ENCODE data around the gene STXBP1. TPM values are rescaled to one million over a fixed set of nuclear protein-coding genes. Genes with fewer than 3 reads are reported as not detected.

Gene STXBP1
- total and polyA plus RNA-seq, 9 of the 15 experiments (the other 6 are each of a cell fraction or from before 2014, with no cell fraction given), result 4.6 to 35.1 (median 9.7) TPM

DNA sequence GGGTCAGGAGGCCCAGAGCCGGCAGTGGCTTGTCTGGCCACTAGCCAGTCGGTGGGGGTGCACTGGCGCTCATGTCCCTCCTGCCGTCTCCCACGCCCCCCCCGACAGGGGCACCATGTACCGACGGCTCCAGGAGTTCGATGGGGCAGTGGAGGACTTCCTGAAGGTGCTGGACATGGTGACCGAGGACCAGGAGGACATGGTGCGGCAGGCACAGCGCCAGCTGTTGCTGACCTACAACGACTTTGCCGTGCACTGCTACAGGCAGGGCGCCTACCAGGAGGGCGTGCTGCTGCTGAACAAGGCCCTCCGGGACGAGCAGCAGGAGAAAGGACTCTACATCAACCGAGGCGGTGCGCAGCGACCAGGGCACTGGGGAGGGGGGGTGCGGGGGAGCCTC is 111.9 kb downstream of the STXBP1 start (continued):
- TF ChIP-seq, protein P1, sequence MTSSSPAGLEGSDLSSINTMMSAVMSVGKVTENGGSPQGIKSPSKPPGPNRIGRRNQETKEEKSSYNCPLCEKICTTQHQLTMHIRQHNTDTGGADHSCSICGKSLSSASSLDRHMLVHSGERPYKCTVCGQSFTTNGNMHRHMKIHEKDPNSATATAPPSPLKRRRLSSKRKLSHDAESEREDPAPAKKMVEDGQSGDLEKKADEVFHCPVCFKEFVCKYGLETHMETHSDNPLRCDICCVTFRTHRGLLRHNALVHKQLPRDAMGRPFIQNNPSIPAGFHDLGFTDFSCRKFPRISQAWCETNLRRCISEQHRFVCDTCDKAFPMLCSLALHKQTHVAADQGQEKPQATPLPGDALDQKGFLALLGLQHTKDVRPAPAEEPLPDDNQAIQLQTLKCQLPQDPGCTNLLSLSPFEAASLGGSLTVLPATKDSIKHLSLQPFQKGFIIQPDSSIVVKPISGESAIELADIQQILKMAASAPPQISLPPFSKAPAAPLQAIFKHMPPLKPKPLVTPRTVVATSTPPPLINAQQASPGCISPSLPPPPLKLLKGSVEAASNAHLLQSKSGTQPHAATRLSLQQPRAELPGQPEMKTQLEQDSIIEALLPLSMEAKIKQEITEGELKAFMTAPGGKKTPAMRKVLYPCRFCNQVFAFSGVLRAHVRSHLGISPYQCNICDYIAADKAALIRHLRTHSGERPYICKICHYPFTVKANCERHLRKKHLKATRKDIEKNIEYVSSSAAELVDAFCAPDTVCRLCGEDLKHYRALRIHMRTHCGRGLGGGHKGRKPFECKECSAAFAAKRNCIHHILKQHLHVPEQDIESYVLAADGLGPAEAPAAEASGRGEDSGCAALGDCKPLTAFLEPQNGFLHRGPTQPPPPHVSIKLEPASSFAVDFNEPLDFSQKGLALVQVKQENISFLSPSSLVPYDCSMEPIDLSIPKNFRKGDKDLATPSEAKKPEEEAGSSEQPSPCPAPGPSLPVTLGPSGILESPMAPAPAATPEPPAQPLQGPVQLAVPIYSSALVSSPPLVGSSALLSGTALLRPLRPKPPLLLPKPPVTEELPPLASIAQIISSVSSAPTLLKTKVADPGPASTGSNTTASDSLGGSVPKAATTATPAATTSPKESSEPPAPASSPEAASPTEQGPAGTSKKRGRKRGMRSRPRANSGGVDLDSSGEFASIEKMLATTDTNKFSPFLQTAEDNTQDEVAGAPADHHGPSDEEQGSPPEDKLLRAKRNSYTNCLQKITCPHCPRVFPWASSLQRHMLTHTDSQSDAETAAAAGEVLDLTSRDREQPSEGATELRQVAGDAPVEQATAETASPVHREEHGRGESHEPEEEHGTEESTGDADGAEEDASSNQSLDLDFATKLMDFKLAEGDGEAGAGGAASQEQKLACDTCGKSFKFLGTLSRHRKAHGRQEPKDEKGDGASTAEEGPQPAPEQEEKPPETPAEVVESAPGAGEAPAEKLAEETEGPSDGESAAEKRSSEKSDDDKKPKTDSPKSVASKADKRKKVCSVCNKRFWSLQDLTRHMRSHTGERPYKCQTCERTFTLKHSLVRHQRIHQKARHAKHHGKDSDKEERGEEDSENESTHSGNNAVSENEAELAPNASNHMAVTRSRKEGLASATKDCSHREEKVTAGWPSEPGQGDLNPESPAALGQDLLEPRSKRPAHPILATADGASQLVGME (CRISPR knock-in tag; IDR thresholded peaks at IDR 0.05), result no peak
- TF ChIP-seq, protein P2, sequence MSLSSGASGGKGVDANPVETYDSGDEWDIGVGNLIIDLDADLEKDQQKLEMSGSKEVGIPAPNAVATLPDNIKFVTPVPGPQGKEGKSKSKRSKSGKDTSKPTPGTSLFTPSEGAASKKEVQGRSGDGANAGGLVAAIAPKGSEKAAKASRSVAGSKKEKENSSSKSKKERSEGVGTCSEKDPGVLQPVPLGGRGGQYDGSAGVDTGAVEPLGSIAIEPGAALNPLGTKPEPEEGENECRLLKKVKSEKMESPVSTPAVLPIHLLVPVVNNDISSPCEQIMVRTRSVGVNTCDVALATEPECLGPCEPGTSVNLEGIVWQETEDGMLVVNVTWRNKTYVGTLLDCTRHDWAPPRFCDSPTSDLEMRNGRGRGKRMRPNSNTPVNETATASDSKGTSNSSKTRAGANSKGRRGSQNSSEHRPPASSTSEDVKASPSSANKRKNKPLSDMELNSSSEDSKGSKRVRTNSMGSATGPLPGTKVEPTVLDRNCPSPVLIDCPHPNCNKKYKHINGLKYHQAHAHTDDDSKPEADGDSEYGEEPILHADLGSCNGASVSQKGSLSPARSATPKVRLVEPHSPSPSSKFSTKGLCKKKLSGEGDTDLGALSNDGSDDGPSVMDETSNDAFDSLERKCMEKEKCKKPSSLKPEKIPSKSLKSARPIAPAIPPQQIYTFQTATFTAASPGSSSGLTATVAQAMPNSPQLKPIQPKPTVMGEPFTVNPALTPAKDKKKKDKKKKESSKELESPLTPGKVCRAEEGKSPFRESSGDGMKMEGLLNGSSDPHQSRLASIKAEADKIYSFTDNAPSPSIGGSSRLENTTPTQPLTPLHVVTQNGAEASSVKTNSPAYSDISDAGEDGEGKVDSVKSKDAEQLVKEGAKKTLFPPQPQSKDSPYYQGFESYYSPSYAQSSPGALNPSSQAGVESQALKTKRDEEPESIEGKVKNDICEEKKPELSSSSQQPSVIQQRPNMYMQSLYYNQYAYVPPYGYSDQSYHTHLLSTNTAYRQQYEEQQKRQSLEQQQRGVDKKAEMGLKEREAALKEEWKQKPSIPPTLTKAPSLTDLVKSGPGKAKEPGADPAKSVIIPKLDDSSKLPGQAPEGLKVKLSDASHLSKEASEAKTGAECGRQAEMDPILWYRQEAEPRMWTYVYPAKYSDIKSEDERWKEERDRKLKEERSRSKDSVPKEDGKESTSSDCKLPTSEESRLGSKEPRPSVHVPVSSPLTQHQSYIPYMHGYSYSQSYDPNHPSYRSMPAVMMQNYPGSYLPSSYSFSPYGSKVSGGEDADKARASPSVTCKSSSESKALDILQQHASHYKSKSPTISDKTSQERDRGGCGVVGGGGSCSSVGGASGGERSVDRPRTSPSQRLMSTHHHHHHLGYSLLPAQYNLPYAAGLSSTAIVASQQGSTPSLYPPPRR (CRISPR knock-in tag; IDR thresholded peaks at IDR 0.05; ENCODE audit: borderline replicate concordance), result no peak
- TF ChIP-seq KHSRP (IDR thresholded peaks at IDR 0.05) (no peak), E2F3 (CRISPR knock-in tag; IDR thresholded peaks at IDR 0.05) (no peak), SAFB (IDR thresholded peaks at IDR 0.05; ENCODE audit: borderline replicate concordance, low read depth, low read length) (no peak), ZZZ3 (IDR thresholded peaks at IDR 0.05) (no peak), ELF1 (tag; IDR thresholded peaks at IDR 0.05) (no peak), ZNF212 (CRISPR knock-in tag; IDR thresholded peaks at IDR 0.05) (no peak), ELF4 (CRISPR knock-in tag; IDR thresholded peaks at IDR 0.05) (no peak), THRAP3 (IDR thresholded peaks at IDR 0.05; ENCODE audit: borderline replicate concordance) (no peak)
- TF ChIP-seq, protein P3, sequence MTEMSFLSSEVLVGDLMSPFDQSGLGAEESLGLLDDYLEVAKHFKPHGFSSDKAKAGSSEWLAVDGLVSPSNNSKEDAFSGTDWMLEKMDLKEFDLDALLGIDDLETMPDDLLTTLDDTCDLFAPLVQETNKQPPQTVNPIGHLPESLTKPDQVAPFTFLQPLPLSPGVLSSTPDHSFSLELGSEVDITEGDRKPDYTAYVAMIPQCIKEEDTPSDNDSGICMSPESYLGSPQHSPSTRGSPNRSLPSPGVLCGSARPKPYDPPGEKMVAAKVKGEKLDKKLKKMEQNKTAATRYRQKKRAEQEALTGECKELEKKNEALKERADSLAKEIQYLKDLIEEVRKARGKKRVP (CRISPR knock-in tag; IDR thresholded peaks at IDR 0.05), result no peak
- TF ChIP-seq, protein P4, sequence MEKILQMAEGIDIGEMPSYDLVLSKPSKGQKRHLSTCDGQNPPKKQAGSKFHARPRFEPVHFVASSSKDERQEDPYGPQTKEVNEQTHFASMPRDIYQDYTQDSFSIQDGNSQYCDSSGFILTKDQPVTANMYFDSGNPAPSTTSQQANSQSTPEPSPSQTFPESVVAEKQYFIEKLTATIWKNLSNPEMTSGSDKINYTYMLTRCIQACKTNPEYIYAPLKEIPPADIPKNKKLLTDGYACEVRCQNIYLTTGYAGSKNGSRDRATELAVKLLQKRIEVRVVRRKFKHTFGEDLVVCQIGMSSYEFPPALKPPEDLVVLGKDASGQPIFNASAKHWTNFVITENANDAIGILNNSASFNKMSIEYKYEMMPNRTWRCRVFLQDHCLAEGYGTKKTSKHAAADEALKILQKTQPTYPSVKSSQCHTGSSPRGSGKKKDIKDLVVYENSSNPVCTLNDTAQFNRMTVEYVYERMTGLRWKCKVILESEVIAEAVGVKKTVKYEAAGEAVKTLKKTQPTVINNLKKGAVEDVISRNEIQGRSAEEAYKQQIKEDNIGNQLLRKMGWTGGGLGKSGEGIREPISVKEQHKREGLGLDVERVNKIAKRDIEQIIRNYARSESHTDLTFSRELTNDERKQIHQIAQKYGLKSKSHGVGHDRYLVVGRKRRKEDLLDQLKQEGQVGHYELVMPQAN (IDR thresholded peaks at IDR 0.05; ENCODE audit: borderline replicate concordance), result no peak
- TF ChIP-seq, protein P5, sequence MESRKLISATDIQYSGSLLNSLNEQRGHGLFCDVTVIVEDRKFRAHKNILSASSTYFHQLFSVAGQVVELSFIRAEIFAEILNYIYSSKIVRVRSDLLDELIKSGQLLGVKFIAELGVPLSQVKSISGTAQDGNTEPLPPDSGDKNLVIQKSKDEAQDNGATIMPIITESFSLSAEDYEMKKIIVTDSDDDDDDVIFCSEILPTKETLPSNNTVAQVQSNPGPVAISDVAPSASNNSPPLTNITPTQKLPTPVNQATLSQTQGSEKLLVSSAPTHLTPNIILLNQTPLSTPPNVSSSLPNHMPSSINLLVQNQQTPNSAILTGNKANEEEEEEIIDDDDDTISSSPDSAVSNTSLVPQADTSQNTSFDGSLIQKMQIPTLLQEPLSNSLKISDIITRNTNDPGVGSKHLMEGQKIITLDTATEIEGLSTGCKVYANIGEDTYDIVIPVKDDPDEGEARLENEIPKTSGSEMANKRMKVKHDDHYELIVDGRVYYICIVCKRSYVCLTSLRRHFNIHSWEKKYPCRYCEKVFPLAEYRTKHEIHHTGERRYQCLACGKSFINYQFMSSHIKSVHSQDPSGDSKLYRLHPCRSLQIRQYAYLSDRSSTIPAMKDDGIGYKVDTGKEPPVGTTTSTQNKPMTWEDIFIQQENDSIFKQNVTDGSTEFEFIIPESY (CRISPR knock-in tag; IDR thresholded peaks at IDR 0.05), result no peak

All from K562 (cell line).